ENCODE data around the gene TTLL7. TPM values are rescaled to one million over a fixed set of nuclear protein-coding genes. Genes with fewer than 3 reads are reported as not detected.

Gene TTLL7
- total RNA-seq, 1 experiment from 2014 or later = 7.9 TPM

GRCh38 chr1:83970114-83970513, 28.8 kb downstream of the TTLL7 start:
- DNase-seq (ENCODE audit: low spot score) (no peak), ATAC-seq (no peak)
- CTCF ChIA-PET = no interaction called here
- no peaks in the 10 kb centered on the region for H3K27me3 Mint-ChIP-seq (ENCODE audit: low read depth)
- POLR2A ChIA-PET = interaction anchor here (0.5 kb wide), 1 partner anchor 337 kb away, joined by 3 read pairs; no protein-coding TSS in a partner anchor
- H3K27ac Mint-ChIP-seq = no peak overlapping the region
- TF ChIP-seq MLX (CRISPR knock-in tag; IDR thresholded peaks at IDR 0.05) (no peak), ZSCAN18 (CRISPR knock-in tag; IDR thresholded peaks at IDR 0.05) (no peak), ZNF121 (CRISPR knock-in tag; IDR thresholded peaks at IDR 0.05) (no peak), SOX15 (CRISPR knock-in tag; IDR thresholded peaks at IDR 0.05) (no peak), ARID4B (CRISPR knock-in tag; IDR thresholded peaks at IDR 0.05; ENCODE audit: borderline replicate concordance) (no peak), ZNF281 (CRISPR knock-in tag; IDR thresholded peaks at IDR 0.05) (no peak), FOXP4 (CRISPR knock-in tag; IDR thresholded peaks at IDR 0.05) (no peak), TEAD4 (CRISPR knock-in tag; IDR thresholded peaks at IDR 0.05) (no peak), ZNF219 (CRISPR knock-in tag; IDR thresholded peaks at IDR 0.05; ENCODE audit: borderline replicate concordance) (no peak), ZNF138 (CRISPR knock-in tag; conservative IDR thresholded peaks at IDR 0.05) (no peak)
- no peaks in the 10 kb centered on the region for H3K9me3 Mint-ChIP-seq
- peaks cover 16% of the 10 kb centered on the region for H3K4me1 Mint-ChIP-seq
- H3K36me3 Mint-ChIP-seq = no peaks in the 10 kb centered on the region
- H3K4me3 Mint-ChIP-seq = no peak overlapping the region

GRCh38 chr1:83967336-83967735, 31.6 kb downstream of the TTLL7 start:
- H3K9me3 Mint-ChIP-seq = no peaks in the 10 kb centered on the region
- H3K36me3 Mint-ChIP-seq = no peaks in the 10 kb centered on the region
- no peak for TF ChIP-seq USF2 (CRISPR knock-in tag; IDR thresholded peaks at IDR 0.05)
- no peak for TF ChIP-seq JUN (CRISPR knock-in tag; IDR thresholded peaks at IDR 0.05)
- no peak for TF ChIP-seq ELF4 (CRISPR knock-in tag; IDR thresholded peaks at IDR 0.05; ENCODE audit: low read depth)
- no peak for TF ChIP-seq TEAD4 (CRISPR knock-in tag; IDR thresholded peaks at IDR 0.05)
- no peak for TF ChIP-seq MAX (CRISPR knock-in tag; IDR thresholded peaks at IDR 0.05)
- TF ChIP-seq FOXP4 (CRISPR knock-in tag; IDR thresholded peaks at IDR 0.05) = no peak
- no peak for TF ChIP-seq RELA (CRISPR knock-in tag; IDR thresholded peaks at IDR 0.05; ENCODE audit: borderline replicate concordance)
- TF ChIP-seq OVOL2 (CRISPR knock-in tag; IDR thresholded peaks at IDR 0.05; ENCODE audit: borderline replicate concordance) = no peak
- no peak for TF ChIP-seq FOXP1 (CRISPR knock-in tag; IDR thresholded peaks at IDR 0.05; ENCODE audit: borderline replicate concordance)
- TF ChIP-seq PREB (CRISPR knock-in tag; IDR thresholded peaks at IDR 0.05; ENCODE audit: borderline replicate concordance) = no peak

More at GRCh38 chr1:83967336-83967735, 31.6 kb downstream of the TTLL7 start:
- Mint-ChIP-seq H3K4me1 (peaks cover 16% of the 10 kb centered on the region), H3K27ac (no peak overlapping the region), H3K4me3 (no peak overlapping the region), H3K27me3 (ENCODE audit: low read depth) (no peaks in the 10 kb centered on the region)
- CTCF ChIA-PET = no interaction called here
- POLR2A ChIA-PET = no interaction called here
- DNase-seq (ENCODE audit: low spot score) = no peak
- no peak for ATAC-seq

Measured in WTC11 (cell line).